Memory B cell (primary cell): ENCODE data around the gene NPHP4.

Experiments used
- ATAC-seq: fragments of 150-1000 bp; cut with Tn5 transposase; 2 replicates; pipeline ENCODE4 v1.10.0; 2021; ENCODE audit warnings: low read depth, mild to moderate bottlenecking, moderate library complexity
- DNase-seq, 2 donors: peaks; one replicate each; pipeline ENCODE4 v3.0.0; 2022; ENCODE audit warnings: low spot score in 2 of 2
- H3K27ac Mint-ChIP-seq: one replicate; pipeline ENCODE4 v1.8.0; 2022; ENCODE audit warnings: mild to moderate bottlenecking, moderate library complexity, mixed read lengths
- H3K27me3 Mint-ChIP-seq: one replicate; pipeline ENCODE4 v1.8.0; 2022; ENCODE audit warnings: mixed read lengths
- H3K36me3 Mint-ChIP-seq: one replicate; pipeline ENCODE4 v1.8.0; 2022; ENCODE audit warnings: mild to moderate bottlenecking, mixed read lengths
- H3K4me1 Mint-ChIP-seq: one replicate; pipeline ENCODE4 v1.8.0; 2022; ENCODE audit warnings: mixed read lengths
- H3K4me3 Mint-ChIP-seq: one replicate; pipeline ENCODE4 v1.8.0; 2022; ENCODE audit warnings: mild to moderate bottlenecking, moderate library complexity, mixed read lengths
- H3K9me3 Mint-ChIP-seq: one replicate; pipeline ENCODE4 v1.8.0; 2022; ENCODE audit warnings: mixed read lengths

The NPHP4 gene

GRCh38 chr1:5837976-5838653, 154.1 kb downstream of the NPHP4 start:
- Mint-ChIP-seq H3K27me3 (peaks cover 3% of the 10 kb centered on the region), H3K27ac (no peak overlapping the region)
- ATAC-seq: no peak

GRCh38 chr1:5836776-5837440, 155.3 kb downstream of the NPHP4 start:
- Mint-ChIP-seq H3K9me3 (no peaks in the 10 kb centered on the region), H3K4me1 (no peaks in the 10 kb centered on the region), H3K4me3 (no peak overlapping the region), H3K36me3 (no peaks in the 10 kb centered on the region), H3K27ac (no peak overlapping the region), H3K27me3 (peaks cover 3% of the 10 kb centered on the region)
- DNase-seq (no peak), ATAC-seq (no peak)

More at GRCh38 chr1:5837976-5838653, 154.1 kb downstream of the NPHP4 start:
- no peak overlapping the region for H3K4me3 Mint-ChIP-seq
- no peak for DNase-seq
- no peaks in the 10 kb centered on the region for H3K36me3 Mint-ChIP-seq
- no peaks in the 10 kb centered on the region for H3K9me3 Mint-ChIP-seq
- H3K4me1 Mint-ChIP-seq: no peaks in the 10 kb centered on the region

GRCh38 chr1:5835179-5835562, 157.1 kb downstream of the NPHP4 start:
- Mint-ChIP-seq H3K27ac (no peak overlapping the region), H3K9me3 (no peaks in the 10 kb centered on the region), H3K4me3 (no peak overlapping the region), H3K36me3 (no peaks in the 10 kb centered on the region), H3K4me1 (no peaks in the 10 kb centered on the region), H3K27me3 (peaks cover 3% of the 10 kb centered on the region)
- ATAC-seq: no peak
- no peak for DNase-seq

- Mint-ChIP-seq H3K4me3 (no peak overlapping the region), H3K4me1 (no peaks in the 10 kb centered on the region), H3K9me3 (peaks cover under 1% of the 10 kb centered on the region), H3K36me3 (no peaks in the 10 kb centered on the region), H3K27ac (no peak overlapping the region), H3K27me3 (peaks cover 3% of the 10 kb centered on the region)
- ATAC-seq (no peak), DNase-seq (no peak)
Observed at GRCh38 chr1:5834477-5835178, 157.6 kb downstream of the NPHP4 start.

GRCh38 chr1:5833911-5834310, 158.3 kb downstream of the NPHP4 start:
- Mint-ChIP-seq H3K4me1 (peaks cover 4% of the 10 kb centered on the region), H3K36me3 (no peaks in the 10 kb centered on the region), H3K27me3 (peaks cover 8% of the 10 kb centered on the region), H3K9me3 (peaks cover 6% of the 10 kb centered on the region), H3K27ac (no peak overlapping the region), H3K4me3 (no peak overlapping the region)
- no peak for ATAC-seq
- DNase-seq: no peak

- H3K27ac Mint-ChIP-seq: no peak overlapping the region
- H3K9me3 Mint-ChIP-seq: peaks cover 6% of the 10 kb centered on the region
- H3K36me3 Mint-ChIP-seq: no peaks in the 10 kb centered on the region
- no peak for ATAC-seq
- no peak overlapping the region for H3K4me3 Mint-ChIP-seq
- H3K4me1 Mint-ChIP-seq: peaks cover 4% of the 10 kb centered on the region
- no peak for DNase-seq
- H3K27me3 Mint-ChIP-seq: peaks cover 8% of the 10 kb centered on the region
Observed at GRCh38 chr1:5832916-5833895, 159.0 kb downstream of the NPHP4 start.

- Mint-ChIP-seq H3K27ac (no peak overlapping the region), H3K27me3 (peaks cover 8% of the 10 kb centered on the region), H3K36me3 (no peaks in the 10 kb centered on the region), H3K4me1 (peaks cover 4% of the 10 kb centered on the region), H3K4me3 (no peak overlapping the region), H3K9me3 (peaks cover 6% of the 10 kb centered on the region)
- no peak for DNase-seq
- ATAC-seq: no peak
Observed at GRCh38 chr1:5831600-5832335, 160.5 kb downstream of the NPHP4 start.

- Mint-ChIP-seq H3K4me3 (no peak overlapping the region), H3K27me3 (peaks cover 8% of the 10 kb centered on the region), H3K9me3 (peaks cover 6% of the 10 kb centered on the region), H3K36me3 (no peaks in the 10 kb centered on the region), H3K27ac (no peak overlapping the region), H3K4me1 (peaks cover 4% of the 10 kb centered on the region)
- DNase-seq (no peak), ATAC-seq (no peak)
Observed at GRCh38 chr1:5830771-5831599, 161.2 kb downstream of the NPHP4 start.

GRCh38 chr1:5829414-5829813, 162.8 kb downstream of the NPHP4 start:
- no peak for DNase-seq
- H3K36me3 Mint-ChIP-seq: no peaks in the 10 kb centered on the region
- H3K9me3 Mint-ChIP-seq: peaks cover 6% of the 10 kb centered on the region
- no peak for ATAC-seq
- no peak overlapping the region for H3K27ac Mint-ChIP-seq
- H3K4me1 Mint-ChIP-seq: peaks cover 4% of the 10 kb centered on the region
- H3K4me3 Mint-ChIP-seq: no peak overlapping the region
- peaks cover 5% of the 10 kb centered on the region for H3K27me3 Mint-ChIP-seq

- Mint-ChIP-seq H3K4me1 (peaks cover 4% of the 10 kb centered on the region), H3K4me3 (no peak overlapping the region), H3K36me3 (no peaks in the 10 kb centered on the region), H3K9me3 (peaks cover 6% of the 10 kb centered on the region), H3K27me3 (peaks cover 5% of the 10 kb centered on the region), H3K27ac (no peak overlapping the region)
- ATAC-seq (no peak), DNase-seq (no peak)
Observed at GRCh38 chr1:5828308-5828935, 163.8 kb downstream of the NPHP4 start.

GRCh38 chr1:5827516-5827915, 164.7 kb downstream of the NPHP4 start:
- ATAC-seq: no peak

GRCh38 chr1:5826601-5827000, 165.6 kb downstream of the NPHP4 start:
- peaks cover 5% of the 10 kb centered on the region for H3K27me3 Mint-ChIP-seq
- ATAC-seq (no peak), DNase-seq (no peak)
- no peak overlapping the region for H3K4me3 Mint-ChIP-seq
- H3K27ac Mint-ChIP-seq: no peak overlapping the region
- no peaks in the 10 kb centered on the region for H3K36me3 Mint-ChIP-seq
- H3K9me3 Mint-ChIP-seq: peaks cover 6% of the 10 kb centered on the region
- peaks cover 4% of the 10 kb centered on the region for H3K4me1 Mint-ChIP-seq

More at GRCh38 chr1:5827516-5827915, 164.7 kb downstream of the NPHP4 start:
- no peak overlapping the region for H3K4me3 Mint-ChIP-seq
- no peak overlapping the region for H3K27ac Mint-ChIP-seq
- H3K9me3 Mint-ChIP-seq: peaks cover 6% of the 10 kb centered on the region
- no peaks in the 10 kb centered on the region for H3K36me3 Mint-ChIP-seq
- H3K4me1 Mint-ChIP-seq: peaks cover 4% of the 10 kb centered on the region
- DNase-seq: no peak
- H3K27me3 Mint-ChIP-seq: peaks cover 5% of the 10 kb centered on the region
